ENCODE results near the gene PNPLA7.

- TF ChIP-seq, protein P1, sequence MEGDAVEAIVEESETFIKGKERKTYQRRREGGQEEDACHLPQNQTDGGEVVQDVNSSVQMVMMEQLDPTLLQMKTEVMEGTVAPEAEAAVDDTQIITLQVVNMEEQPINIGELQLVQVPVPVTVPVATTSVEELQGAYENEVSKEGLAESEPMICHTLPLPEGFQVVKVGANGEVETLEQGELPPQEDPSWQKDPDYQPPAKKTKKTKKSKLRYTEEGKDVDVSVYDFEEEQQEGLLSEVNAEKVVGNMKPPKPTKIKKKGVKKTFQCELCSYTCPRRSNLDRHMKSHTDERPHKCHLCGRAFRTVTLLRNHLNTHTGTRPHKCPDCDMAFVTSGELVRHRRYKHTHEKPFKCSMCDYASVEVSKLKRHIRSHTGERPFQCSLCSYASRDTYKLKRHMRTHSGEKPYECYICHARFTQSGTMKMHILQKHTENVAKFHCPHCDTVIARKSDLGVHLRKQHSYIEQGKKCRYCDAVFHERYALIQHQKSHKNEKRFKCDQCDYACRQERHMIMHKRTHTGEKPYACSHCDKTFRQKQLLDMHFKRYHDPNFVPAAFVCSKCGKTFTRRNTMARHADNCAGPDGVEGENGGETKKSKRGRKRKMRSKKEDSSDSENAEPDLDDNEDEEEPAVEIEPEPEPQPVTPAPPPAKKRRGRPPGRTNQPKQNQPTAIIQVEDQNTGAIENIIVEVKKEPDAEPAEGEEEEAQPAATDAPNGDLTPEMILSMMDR (IDR thresholded peaks at IDR 0.05 in 4 of 5, conservative IDR thresholded peaks at IDR 0.05 in 1 of 5), result no peak
- TF ChIP-seq POLR2A (IDR thresholded peaks at IDR 0.05), result no peak
These were observed 114.0 kb downstream of the PNPLA7 start for GRCh38 chr9:137435980-137436760.

All from gastrocnemius medialis (tissue), 4 donors.